HepG2 (cell line): Measurements from ENCODE around the gene TRIP6. TPM values are rescaled to one million over a fixed set of nuclear protein-coding genes. Genes with fewer than 3 reads are reported as not detected.

Experiments
- FOSL2 ChIP-seq: sonication (generic); formaldehyde crosslinking; IDR thresholded peaks from 2 replicates; pipeline ENCODE4 v1.4.0; 2020; ENCODE audit warnings: missing genetic modification reagents
- GATA4 ChIP-seq: sonication (generic); IDR thresholded peaks from 2 replicates; pipeline ENCODE4 v1.6.1; 2016; ENCODE audit warnings: antibody characterized with exemption, low read depth, borderline replicate concordance
- HNRNPLL ChIP-seq: fragments of 200-400 bp; formaldehyde crosslinking; IDR thresholded peaks from 2 replicates; pipeline ENCODE4 v1.6.1; 2017; ENCODE audit warnings: mild to moderate bottlenecking, low read depth, low read length; ENCODE audit not compliant: poor library complexity, severe bottlenecking
- HOXA3 ChIP-seq: sonication (generic); formaldehyde crosslinking; IDR thresholded peaks from 2 replicates; pipeline ENCODE4 v1.5.0; 2020; ENCODE audit warnings: missing genetic modification reagents
- KDM5A ChIP-seq: fragments of 200-600 bp; sonication (generic); IDR thresholded peaks from 2 replicates; pipeline ENCODE4 v1.7.0; 2018; ENCODE audit warnings: antibody characterized with exemption, mild to moderate bottlenecking, low read length, borderline replicate concordance
- KDM5B ChIP-seq: sonication (generic); formaldehyde crosslinking; IDR thresholded peaks from 2 replicates; pipeline ENCODE4 v1.4.0; 2020; ENCODE audit warnings: missing genetic modification reagents, mild to moderate bottlenecking, borderline replicate concordance
- NR2F6 ChIP-seq, 2 experiments: IDR thresholded peaks; 2 replicates each; pipeline ENCODE4 v1.6.1; 2016; ENCODE audit warnings: antibody characterized with exemption in 1 of 2, mild to moderate bottlenecking in 1 of 2
- SRSF1 ChIP-seq: fragments of 200-400 bp; formaldehyde crosslinking; optimal IDR thresholded peaks from 2 replicates; pipeline ENCODE3; 2017; ENCODE audit warnings: mild to moderate bottlenecking, low read depth, low read length, moderate library complexity
- XRCC5 ChIP-seq: fragments of 200-400 bp; formaldehyde crosslinking; optimal IDR thresholded peaks from 2 replicates; pipeline ENCODE3; 2017; ENCODE audit warnings: mild to moderate bottlenecking, low read length
- ZBTB7B ChIP-seq: sonication (generic); formaldehyde crosslinking; IDR thresholded peaks from 2 replicates; pipeline ENCODE4 v1.4.0; 2020; ENCODE audit warnings: missing genetic modification reagents
- ZFP37 ChIP-seq: sonication (generic); formaldehyde crosslinking; IDR thresholded peaks from 2 replicates; pipeline ENCODE4 v1.4.0; 2020; ENCODE audit warnings: missing genetic modification reagents, borderline replicate concordance
- ZNF143 ChIP-seq: sonication (generic); formaldehyde crosslinking; IDR thresholded peaks from 2 replicates; pipeline ENCODE4 v1.4.0; 2020; ENCODE audit warnings: missing genetic modification reagents
- ZNF230 ChIP-seq: sonication (generic); formaldehyde crosslinking; IDR thresholded peaks from 2 replicates; pipeline ENCODE4 v1.4.0; 2020; ENCODE audit warnings: mild to moderate bottlenecking, missing genetic modification reagents
- ZNF576 ChIP-seq: sonication (generic); formaldehyde crosslinking; IDR thresholded peaks from 2 replicates; pipeline ENCODE4 v1.4.0; 2020; ENCODE audit warnings: mild to moderate bottlenecking, missing genetic modification reagents
- ZNF841 ChIP-seq: sonication (generic); formaldehyde crosslinking; IDR thresholded peaks from 2 replicates; pipeline ENCODE4 v1.8.1; 2023; ENCODE audit warnings: missing genetic modification reagents, borderline replicate concordance
- polyA plus RNA-seq, 8 experiments: library from polyadenylated mRNA; depleted of rRNA in 3 of 8; stranded (reverse) in 7 of 8; unstranded in 1 of 8; fragments of >200 nt; fragmentation: Illumina TruSeq in 4 of 8; extraction: Trizol in 4 of 8; gene quantifications; 2 replicates each; pipeline versions ENCODE4 v1.2.1 to v1.2.3, GENCODE V29; 2011 to 2016; ENCODE audit warnings: low read depth in 4 of 8, missing spikeins in 1 of 8, mixed read lengths in 1 of 8; ENCODE audit not compliant: insufficient read depth in 1 of 8
- total RNA-seq, 5 experiments: library from RNA; depleted of rRNA; stranded (reverse); fragments of >200 nt; fragmentation: Illumina TruSeq; extraction: Trizol; gene quantifications; 2 replicates each; pipeline ENCODE4 v1.2.3, GENCODE V29; 2016; ENCODE audit warnings: low read depth in 1 of 5
- TF ChIP-seq, protein P1 (sequence below): sonication (generic); formaldehyde crosslinking; IDR thresholded peaks from 2 replicates; pipeline ENCODE4 v1.5.0; 2020; ENCODE audit warnings: mild to moderate bottlenecking, missing genetic modification reagents
- TF ChIP-seq, protein P2 (sequence below): sonication (generic); formaldehyde crosslinking; conservative IDR thresholded peaks from 2 replicates; pipeline ENCODE4 v1.8.1; 2023; ENCODE audit warnings: missing genetic modification reagents
- TF ChIP-seq, protein P3 (sequence below): sonication (generic); formaldehyde crosslinking; IDR thresholded peaks from 2 replicates; pipeline ENCODE4 v1.8.1; 2023; ENCODE audit warnings: mild to moderate bottlenecking, missing genetic modification reagents
- TF ChIP-seq, protein P4 (sequence below): IDR thresholded peaks from 2 replicates; pipeline ENCODE4 v1.6.1; 2016; ENCODE audit warnings: low read depth, control low read depth

Gene TRIP6
- total and polyA plus RNA-seq, 2 of the 13 experiments (the other 11 are each of a cell fraction or from before 2014, with no cell fraction given) = 0.34 to 0.38 TPM

- TF ChIP-seq, protein P1, sequence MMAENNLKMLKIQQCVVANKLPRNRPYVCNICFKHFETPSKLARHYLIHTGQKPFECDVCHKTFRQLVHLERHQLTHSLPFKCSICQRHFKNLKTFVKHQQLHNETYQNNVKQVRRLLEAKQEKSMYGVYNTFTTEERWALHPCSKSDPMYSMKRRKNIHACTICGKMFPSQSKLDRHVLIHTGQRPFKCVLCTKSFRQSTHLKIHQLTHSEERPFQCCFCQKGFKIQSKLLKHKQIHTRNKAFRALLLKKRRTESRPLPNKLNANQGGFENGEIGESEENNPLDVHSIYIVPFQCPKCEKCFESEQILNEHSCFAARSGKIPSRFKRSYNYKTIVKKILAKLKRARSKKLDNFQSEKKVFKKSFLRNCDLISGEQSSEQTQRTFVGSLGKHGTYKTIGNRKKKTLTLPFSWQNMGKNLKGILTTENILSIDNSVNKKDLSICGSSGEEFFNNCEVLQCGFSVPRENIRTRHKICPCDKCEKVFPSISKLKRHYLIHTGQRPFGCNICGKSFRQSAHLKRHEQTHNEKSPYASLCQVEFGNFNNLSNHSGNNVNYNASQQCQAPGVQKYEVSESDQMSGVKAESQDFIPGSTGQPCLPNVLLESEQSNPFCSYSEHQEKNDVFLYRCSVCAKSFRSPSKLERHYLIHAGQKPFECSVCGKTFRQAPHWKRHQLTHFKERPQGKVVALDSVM (CRISPR knock-in tag) = peak; percentile 79
- TF ChIP-seq HOXA3 (CRISPR knock-in tag) = peak; percentile 69
- TF ChIP-seq ZNF841 (CRISPR knock-in tag) = no peak
- TF ChIP-seq HNRNPLL = peak; percentile 91
- no peak for TF ChIP-seq GATA4
- TF ChIP-seq ZNF143 (CRISPR knock-in tag) = peak; percentile 64; the same call in 1 of the 2 replicates
- no peak for TF ChIP-seq ZFP37 (CRISPR knock-in tag)
- TF ChIP-seq SRSF1 = peak; percentile 44
- peak; percentile 18; the same call in 1 of the 2 replicates for TF ChIP-seq FOSL2 (CRISPR knock-in tag)
- TF ChIP-seq, protein P2, sequence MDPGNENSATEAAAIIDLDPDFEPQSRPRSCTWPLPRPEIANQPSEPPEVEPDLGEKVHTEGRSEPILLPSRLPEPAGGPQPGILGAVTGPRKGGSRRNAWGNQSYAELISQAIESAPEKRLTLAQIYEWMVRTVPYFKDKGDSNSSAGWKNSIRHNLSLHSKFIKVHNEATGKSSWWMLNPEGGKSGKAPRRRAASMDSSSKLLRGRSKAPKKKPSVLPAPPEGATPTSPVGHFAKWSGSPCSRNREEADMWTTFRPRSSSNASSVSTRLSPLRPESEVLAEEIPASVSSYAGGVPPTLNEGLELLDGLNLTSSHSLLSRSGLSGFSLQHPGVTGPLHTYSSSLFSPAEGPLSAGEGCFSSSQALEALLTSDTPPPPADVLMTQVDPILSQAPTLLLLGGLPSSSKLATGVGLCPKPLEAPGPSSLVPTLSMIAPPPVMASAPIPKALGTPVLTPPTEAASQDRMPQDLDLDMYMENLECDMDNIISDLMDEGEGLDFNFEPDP (CRISPR knock-in tag) = 0 out of 2 replicates have a peak, but pooled peaks have one; percentile 40
- TF ChIP-seq NR2F6 (IDR thresholded peaks at IDR 0.05) = no peak
- peak; percentile 33 for TF ChIP-seq NR2F6 (CRISPR knock-in tag; IDR thresholded peaks at IDR 0.05)
- TF ChIP-seq, protein P3, sequence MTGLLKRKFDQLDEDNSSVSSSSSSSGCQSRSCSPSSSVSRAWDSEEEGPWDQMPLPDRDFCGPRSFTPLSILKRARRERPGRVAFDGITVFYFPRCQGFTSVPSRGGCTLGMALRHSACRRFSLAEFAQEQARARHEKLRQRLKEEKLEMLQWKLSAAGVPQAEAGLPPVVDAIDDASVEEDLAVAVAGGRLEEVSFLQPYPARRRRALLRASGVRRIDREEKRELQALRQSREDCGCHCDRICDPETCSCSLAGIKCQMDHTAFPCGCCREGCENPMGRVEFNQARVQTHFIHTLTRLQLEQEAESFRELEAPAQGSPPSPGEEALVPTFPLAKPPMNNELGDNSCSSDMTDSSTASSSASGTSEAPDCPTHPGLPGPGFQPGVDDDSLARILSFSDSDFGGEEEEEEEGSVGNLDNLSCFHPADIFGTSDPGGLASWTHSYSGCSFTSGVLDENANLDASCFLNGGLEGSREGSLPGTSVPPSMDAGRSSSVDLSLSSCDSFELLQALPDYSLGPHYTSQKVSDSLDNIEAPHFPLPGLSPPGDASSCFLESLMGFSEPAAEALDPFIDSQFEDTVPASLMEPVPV (CRISPR knock-in tag) = peak; percentile 54; the same call in 1 of the 2 replicates
- peak; percentile 68; the same call in 1 of the 2 replicates for TF ChIP-seq KDM5B
- TF ChIP-seq KDM5A = peak; percentile 30; the same call in 1 of the 2 replicates
- TF ChIP-seq, protein P4, sequence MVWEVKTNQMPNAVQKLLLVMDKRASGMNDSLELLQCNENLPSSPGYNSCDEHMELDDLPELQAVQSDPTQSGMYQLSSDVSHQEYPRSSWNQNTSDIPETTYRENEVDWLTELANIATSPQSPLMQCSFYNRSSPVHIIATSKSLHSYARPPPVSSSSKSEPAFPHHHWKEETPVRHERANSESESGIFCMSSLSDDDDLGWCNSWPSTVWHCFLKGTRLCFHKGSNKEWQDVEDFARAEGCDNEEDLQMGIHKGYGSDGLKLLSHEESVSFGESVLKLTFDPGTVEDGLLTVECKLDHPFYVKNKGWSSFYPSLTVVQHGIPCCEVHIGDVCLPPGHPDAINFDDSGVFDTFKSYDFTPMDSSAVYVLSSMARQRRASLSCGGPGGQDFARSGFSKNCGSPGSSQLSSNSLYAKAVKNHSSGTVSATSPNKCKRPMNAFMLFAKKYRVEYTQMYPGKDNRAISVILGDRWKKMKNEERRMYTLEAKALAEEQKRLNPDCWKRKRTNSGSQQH = peak; percentile 42; the same call in 1 of the 2 replicates
- TF ChIP-seq ZNF576 (CRISPR knock-in tag) = no peak
- 0 out of 2 replicates have a peak, but pooled peaks have one; percentile 36 for TF ChIP-seq ZNF230
- TF ChIP-seq ZBTB7B = peak; percentile 98
- TF ChIP-seq XRCC5 = peak; percentile 41
Measured at GRCh38 chr7:100827330-100828226, 39.6 kb upstream of the TRIP6 start, which contains the start of gene EPHB4 (continued).
